ENCODE data around the gene NCOA4.

DNA sequence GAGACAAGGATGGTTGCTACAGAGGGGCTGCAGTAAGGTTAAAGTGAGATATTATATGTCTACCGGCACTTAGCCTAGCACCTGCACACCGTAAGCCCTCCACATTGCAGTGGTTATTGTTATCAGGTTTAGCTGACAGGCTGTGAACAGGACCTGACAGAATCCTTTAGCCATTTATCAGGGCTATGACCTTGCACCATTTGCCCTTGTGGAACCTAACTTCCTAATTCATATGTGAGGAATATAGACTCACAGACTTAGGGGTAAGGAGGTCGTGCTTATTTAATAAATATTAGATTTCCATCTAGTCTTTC, 10.1 kb downstream of the NCOA4 start:
- TF ChIP-seq CTCF (tag by site-specific recombination; IDR thresholded peaks at IDR 0.05) (no peak), BCL11B (tag by site-specific recombination; IDR thresholded peaks at IDR 0.05; ENCODE audit: low read depth) (no peak), ZNF274 (IDR thresholded peaks at IDR 0.05; ENCODE audit: low read length) (no peak), ZNF274 (tag by site-specific recombination; IDR thresholded peaks at IDR 0.05; ENCODE audit: borderline replicate concordance) (no peak), ZNF548 (tag by site-specific recombination; IDR thresholded peaks at IDR 0.05) (no peak), ZBTB8A (tag by site-specific recombination; IDR thresholded peaks at IDR 0.05) (no peak), OVOL3 (tag by site-specific recombination; IDR thresholded peaks at IDR 0.05) (no peak), ZFHX2 (tag by site-specific recombination; conservative IDR thresholded peaks at IDR 0.05) (no peak), KLF10 (tag by site-specific recombination; IDR thresholded peaks at IDR 0.05) (no peak), ZNF561 (tag by site-specific recombination; IDR thresholded peaks at IDR 0.05; ENCODE audit: borderline replicate concordance) (no peak), ZNF155 (tag by site-specific recombination; IDR thresholded peaks at IDR 0.05) (no peak), ZNF223 (tag by site-specific recombination; IDR thresholded peaks at IDR 0.05) (no peak)
- TF ChIP-seq, protein P1, sequence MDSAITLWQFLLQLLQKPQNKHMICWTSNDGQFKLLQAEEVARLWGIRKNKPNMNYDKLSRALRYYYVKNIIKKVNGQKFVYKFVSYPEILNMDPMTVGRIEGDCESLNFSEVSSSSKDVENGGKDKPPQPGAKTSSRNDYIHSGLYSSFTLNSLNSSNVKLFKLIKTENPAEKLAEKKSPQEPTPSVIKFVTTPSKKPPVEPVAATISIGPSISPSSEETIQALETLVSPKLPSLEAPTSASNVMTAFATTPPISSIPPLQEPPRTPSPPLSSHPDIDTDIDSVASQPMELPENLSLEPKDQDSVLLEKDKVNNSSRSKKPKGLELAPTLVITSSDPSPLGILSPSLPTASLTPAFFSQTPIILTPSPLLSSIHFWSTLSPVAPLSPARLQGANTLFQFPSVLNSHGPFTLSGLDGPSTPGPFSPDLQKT (IDR thresholded peaks at IDR 0.05; ENCODE audit: borderline replicate concordance, low read depth, low read length) = no peak
- TF ChIP-seq, protein P2, sequence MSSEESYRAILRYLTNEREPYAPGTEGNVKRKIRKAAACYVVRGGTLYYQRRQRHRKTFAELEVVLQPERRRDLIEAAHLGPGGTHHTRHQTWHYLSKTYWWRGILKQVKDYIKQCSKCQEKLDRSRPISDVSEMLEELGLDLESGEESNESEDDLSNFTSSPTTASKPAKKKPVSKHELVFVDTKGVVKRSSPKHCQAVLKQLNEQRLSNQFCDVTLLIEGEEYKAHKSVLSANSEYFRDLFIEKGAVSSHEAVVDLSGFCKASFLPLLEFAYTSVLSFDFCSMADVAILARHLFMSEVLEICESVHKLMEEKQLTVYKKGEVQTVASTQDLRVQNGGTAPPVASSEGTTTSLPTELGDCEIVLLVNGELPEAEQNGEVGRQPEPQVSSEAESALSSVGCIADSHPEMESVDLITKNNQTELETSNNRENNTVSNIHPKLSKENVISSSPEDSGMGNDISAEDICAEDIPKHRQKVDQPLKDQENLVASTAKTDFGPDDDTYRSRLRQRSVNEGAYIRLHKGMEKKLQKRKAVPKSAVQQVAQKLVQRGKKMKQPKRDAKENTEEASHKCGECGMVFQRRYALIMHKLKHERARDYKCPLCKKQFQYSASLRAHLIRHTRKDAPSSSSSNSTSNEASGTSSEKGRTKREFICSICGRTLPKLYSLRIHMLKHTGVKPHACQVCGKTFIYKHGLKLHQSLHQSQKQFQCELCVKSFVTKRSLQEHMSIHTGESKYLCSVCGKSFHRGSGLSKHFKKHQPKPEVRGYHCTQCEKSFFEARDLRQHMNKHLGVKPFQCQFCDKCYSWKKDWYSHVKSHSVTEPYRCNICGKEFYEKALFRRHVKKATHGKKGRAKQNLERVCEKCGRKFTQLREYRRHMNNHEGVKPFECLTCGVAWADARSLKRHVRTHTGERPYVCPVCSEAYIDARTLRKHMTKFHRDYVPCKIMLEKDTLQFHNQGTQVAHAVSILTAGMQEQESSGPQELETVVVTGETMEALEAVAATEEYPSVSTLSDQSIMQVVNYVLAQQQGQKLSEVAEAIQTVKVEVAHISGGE (tag by site-specific recombination; conservative IDR thresholded peaks at IDR 0.05; ENCODE audit: low read depth) = no peak
